ENCODE results near the gene ETS2.

Gene ETS2

GRCh38 chr21:38800046-38800758 is 5.5 kb upstream of the ETS2 start:
- intact Hi-C loops (cut with DNase I): loop anchor here (5.0 to 10.0 kb wide), 2 partner anchors 185 to 327 kb away; no protein-coding TSS in a partner anchor
- DNase-seq: no peak

GRCh38 chr21:38800924-38801744 is 4.6 kb upstream of the ETS2 start:
- DNase-seq: no peak

GRCh38 chr21:38802050-38803026 is 3.4 kb upstream of the ETS2 start:
- DNase-seq: no peak
- intact Hi-C loops (cut with DNase I): loop anchor here (5.0 to 10.0 kb wide), 2 partner anchors 182 to 325 kb away; no protein-coding TSS in a partner anchor

More at GRCh38 chr21:38800924-38801744, 4.6 kb upstream of the ETS2 start:
- intact Hi-C loops (cut with DNase I): loop anchor here (5.0 to 10.0 kb wide), 2 partner anchors 184 to 326 kb away; no protein-coding TSS in a partner anchor

- intact Hi-C loops (cut with DNase I): loop anchor here (5.0 to 10.0 kb wide), 2 partner anchors 182 to 324 kb away; no protein-coding TSS in a partner anchor
- no peak for DNase-seq
These were observed 2.6 kb upstream of the ETS2 start for GRCh38 chr21:38803075-38803660.

- peak in 4 of 10 donors; percentile 36 to 87 (median 84) for DNase-seq
These were observed 1.5 kb upstream of the ETS2 start for GRCh38 chr21:38804030-38804788.

GRCh38 chr21:38804789-38805327 is 871 bp upstream of the ETS2 start:
- intact Hi-C loops (cut with DNase I): loop anchor here (5.0 to 10.0 kb wide), 3 partner anchors 73 to 322 kb away; no protein-coding TSS in a partner anchor
- DNase-seq: peak; percentile 54 to 95 (median 70)

More at GRCh38 chr21:38804030-38804788, 1.5 kb upstream of the ETS2 start:
- intact Hi-C loops (cut with DNase I): loop anchor here (5.0 to 10.0 kb wide), 2 partner anchors 181 to 323 kb away; no protein-coding TSS in a partner anchor

GRCh38 chr21:38806153-38806941 is 618 bp downstream of the ETS2 start:
- intact Hi-C loops (cut with DNase I): loop anchor here (5.0 to 10.0 kb wide), 2 partner anchors 74 to 178 kb away; no protein-coding TSS in a partner anchor
- DNase-seq: peak in 3 of 10 donors; percentile 23 to 82 (median 79)

GRCh38 chr21:38806942-38807284 is 1.2 kb downstream of the ETS2 start:
- no peak for DNase-seq
- intact Hi-C loops (cut with DNase I): loop anchor here (5.0 to 10.0 kb wide), 2 partner anchors 75 to 178 kb away; no protein-coding TSS in a partner anchor

GRCh38 chr21:38807441-38807871 is 1.7 kb downstream of the ETS2 start:
- intact Hi-C loops (cut with DNase I): loop anchor here (5.0 to 10.0 kb wide), 2 partner anchors 75 to 177 kb away; no protein-coding TSS in a partner anchor
- DNase-seq: no peak

GRCh38 chr21:38807986-38808385 is 2.3 kb downstream of the ETS2 start:
- peak in 1 of 10 donors; percentile 63 for DNase-seq
- intact Hi-C loops (cut with DNase I): loop anchor here (5.0 to 10.0 kb wide), 2 partner anchors 76 to 177 kb away; no protein-coding TSS in a partner anchor

- peak in 1 of 10 donors; percentile 53 for DNase-seq
- intact Hi-C loops (cut with DNase I): loop anchor here (5.0 to 10.0 kb wide), 2 partner anchors 77 to 175 kb away; no protein-coding TSS in a partner anchor
These were observed 3.6 kb downstream of the ETS2 start for GRCh38 chr21:38809198-38809878.

GRCh38 chr21:38810034-38810825 is 4.5 kb downstream of the ETS2 start:
- peak in 1 of 10 donors; percentile 71 for DNase-seq
- intact Hi-C loops (cut with DNase I): no loop called here

- no peak for DNase-seq
These were observed 5.1 kb downstream of the ETS2 start for GRCh38 chr21:38810826-38811164.

GRCh38 chr21:38811257-38811656 is 5.5 kb downstream of the ETS2 start:
- intact Hi-C loops (cut with DNase I): no loop called here
- no peak for DNase-seq

More at GRCh38 chr21:38810826-38811164, 5.1 kb downstream of the ETS2 start:
- intact Hi-C loops (cut with DNase I): no loop called here

GRCh38 chr21:38813143-38813542 is 7.4 kb downstream of the ETS2 start:
- intact Hi-C loops (cut with DNase I): no loop called here

GRCh38 chr21:38813547-38813946 is 7.8 kb downstream of the ETS2 start:
- no peak for DNase-seq
- intact Hi-C loops (cut with DNase I): no loop called here

More at GRCh38 chr21:38813143-38813542, 7.4 kb downstream of the ETS2 start:
- DNase-seq: no peak
